GM23338 (cell line): ENCODE data around the gene NEB. TPM values are rescaled to one million over a fixed set of nuclear protein-coding genes. Genes with fewer than 3 reads are reported as not detected.

Experiments
- ATAC-seq: fragments of 200-7000 bp; cut with Tn5 transposase; 3 replicates; pipeline ENCODE4 v1.9.1; 2020
- DNase-seq: peaks from one replicate; pipeline ENCODE4 v3.0.0-alpha.2; 2015; ENCODE audit warnings: low spot score
- H2AFZ ChIP-seq: fragments of 200-600 bp; sonication (generic); 2 replicates; pipeline ENCODE4 v1.8.0; 2016; ENCODE audit warnings: antibody characterized with exemption, mild to moderate bottlenecking, moderate library complexity
- H3F3A ChIP-seq: fragments of 200-600 bp; sonication (generic); replicated peaks from 2 replicates; pipeline ENCODE4 v1.8.0; 2017; ENCODE audit warnings: antibody characterized with exemption, mixed run types, low read depth
- H3K27ac ChIP-seq: fragments of 200-600 bp; sonication (generic); 2 replicates; pipeline ENCODE4 v1.6.1; 2016; ENCODE audit warnings: low read depth
- H3K27me3 ChIP-seq: fragments of 200-600 bp; sonication (generic); 2 replicates; pipeline ENCODE4 v1.8.0; 2016; ENCODE audit warnings: mild to moderate bottlenecking, mixed run types, moderate library complexity; ENCODE audit not compliant: insufficient read depth
- H3K36me3 ChIP-seq: fragments of 200-600 bp; sonication (generic); 2 replicates; pipeline ENCODE4 v1.8.0; 2016; ENCODE audit warnings: mild to moderate bottlenecking; ENCODE audit not compliant: insufficient read depth
- H3K4me1 ChIP-seq: fragments of 200-600 bp; sonication (generic); 2 replicates; pipeline ENCODE4 v1.8.0; 2016; ENCODE audit warnings: mild to moderate bottlenecking, moderate library complexity; ENCODE audit not compliant: insufficient read depth
- H3K4me2 ChIP-seq: fragments of 200-600 bp; sonication (generic); 2 replicates; pipeline ENCODE4 v1.7.1; 2017; ENCODE audit warnings: mixed run types
- H3K4me3 ChIP-seq: fragments of 200-600 bp; sonication (generic); 2 replicates; pipeline ENCODE4 v1.6.1; 2016; ENCODE audit warnings: mixed run types
- H3K79me2 ChIP-seq: fragments of 200-600 bp; sonication (generic); replicated peaks from 2 replicates; pipeline ENCODE4 v1.8.0; 2017; ENCODE audit warnings: mild to moderate bottlenecking; ENCODE audit not compliant: insufficient read depth
- H3K9me2 ChIP-seq: fragments of 200-600 bp; sonication (generic); 2 replicates; pipeline ENCODE4 v1.8.0; 2017; ENCODE audit not compliant: insufficient read depth
- H4K20me1 ChIP-seq: fragments of 200-600 bp; sonication (generic); replicated peaks from 2 replicates; pipeline ENCODE4 v1.8.0; 2017; ENCODE audit warnings: mild to moderate bottlenecking; ENCODE audit not compliant: insufficient read depth
- H3K27ac Mint-ChIP-seq: 2 replicates; pipeline ENCODE4 v1.8.0; 2020; ENCODE audit warnings: inconsistent platforms, mild to moderate bottlenecking, moderate library complexity, mixed read lengths
- H3K27me3 Mint-ChIP-seq: 3 replicates; pipeline ENCODE4 v1.8.0; 2022; ENCODE audit warnings: low read depth, mild to moderate bottlenecking, moderate library complexity, mixed read lengths, inconsistent platforms; ENCODE audit not compliant: insufficient read depth, poor library complexity
- H3K36me3 Mint-ChIP-seq: 3 replicates; pipeline ENCODE4 v1.8.0; 2021; ENCODE audit warnings: low read depth, mild to moderate bottlenecking, inconsistent platforms, moderate library complexity, mixed read lengths
- H3K4me1 Mint-ChIP-seq: 3 replicates; pipeline ENCODE4 v1.8.0; 2020; ENCODE audit warnings: mild to moderate bottlenecking, inconsistent platforms, mixed read lengths
- H3K4me3 Mint-ChIP-seq: 3 replicates; pipeline ENCODE4 v1.8.0; 2021; ENCODE audit warnings: moderate library complexity, mild to moderate bottlenecking, inconsistent platforms, mixed read lengths
- H3K9me3 Mint-ChIP-seq: 3 replicates; pipeline ENCODE4 v1.8.0; 2020; ENCODE audit warnings: moderate library complexity, mild to moderate bottlenecking, inconsistent platforms, mixed read lengths
- EZH2 ChIP-seq: fragments of 200-600 bp; sonication (generic); IDR thresholded peaks from one replicate; pipeline ENCODE4 v1.8.0; 2017; ENCODE audit warnings: antibody characterized with exemption, mild to moderate bottlenecking, low read depth; ENCODE audit not compliant: unreplicated experiment
- EZH2phosphoT487 ChIP-seq: fragments of 200-600 bp; sonication (generic); IDR thresholded peaks from one replicate; pipeline ENCODE4 v1.8.1; 2018; ENCODE audit warnings: antibody characterized with exemption; ENCODE audit not compliant: unreplicated experiment
- JUNB ChIP-seq: IDR thresholded peaks from one replicate; pipeline ENCODE4 v1.6.1; 2016; ENCODE audit warnings: antibody characterized with exemption; ENCODE audit not compliant: unreplicated experiment
- NANOG ChIP-seq: IDR thresholded peaks from 2 replicates; pipeline ENCODE4 v1.6.1; 2016; ENCODE audit warnings: antibody characterized with exemption, borderline replicate concordance
- STAT1 ChIP-seq: IDR thresholded peaks from one replicate; pipeline ENCODE4 v1.6.1; 2016; ENCODE audit warnings: antibody characterized with exemption; ENCODE audit not compliant: unreplicated experiment
- ZNF114 ChIP-seq: fragments of 250-450 bp; sonication (Bioruptor Pico); IDR thresholded peaks from 2 replicates; pipeline ENCODE4 v1.5.0; 2020; ENCODE audit warnings: mild to moderate bottlenecking, moderate library complexity
- ZNF331 ChIP-seq: fragments of 250-450 bp; sonication (Bioruptor Pico); IDR thresholded peaks from 2 replicates; pipeline ENCODE4 v1.5.0; 2020; ENCODE audit warnings: low read depth, mild to moderate bottlenecking, moderate library complexity
- polyA plus RNA-seq: library from polyadenylated mRNA; unstranded; fragments of >200 nt; fragmentation: Nextera tagmentation; extraction: Ambion mirVana; gene quantifications from 2 replicates; pipeline ENCODE4 v1.2.1, GENCODE V29; 2016
- total RNA-seq: library from RNA; depleted of rRNA; stranded (reverse); fragments of >200 nt; shearing (Covaris generic); gene quantifications from 2 replicates; pipeline ENCODE4 v1.2.3, GENCODE V29; 2014
- TF ChIP-seq, protein P1 (sequence below): IDR thresholded peaks from 2 replicates; pipeline ENCODE4 v1.6.1; 2016; ENCODE audit warnings: antibody characterized with exemption
- TF ChIP-seq, protein P2 (sequence below): IDR thresholded peaks from one replicate; pipeline ENCODE4 v1.6.1; 2018; ENCODE audit warnings: antibody characterized with exemption; ENCODE audit not compliant: unreplicated experiment

Gene NEB
- total and polyA plus RNA-seq, 2 experiments from 2014 or later, result 6.2 to 13.7 TPM

DNA sequence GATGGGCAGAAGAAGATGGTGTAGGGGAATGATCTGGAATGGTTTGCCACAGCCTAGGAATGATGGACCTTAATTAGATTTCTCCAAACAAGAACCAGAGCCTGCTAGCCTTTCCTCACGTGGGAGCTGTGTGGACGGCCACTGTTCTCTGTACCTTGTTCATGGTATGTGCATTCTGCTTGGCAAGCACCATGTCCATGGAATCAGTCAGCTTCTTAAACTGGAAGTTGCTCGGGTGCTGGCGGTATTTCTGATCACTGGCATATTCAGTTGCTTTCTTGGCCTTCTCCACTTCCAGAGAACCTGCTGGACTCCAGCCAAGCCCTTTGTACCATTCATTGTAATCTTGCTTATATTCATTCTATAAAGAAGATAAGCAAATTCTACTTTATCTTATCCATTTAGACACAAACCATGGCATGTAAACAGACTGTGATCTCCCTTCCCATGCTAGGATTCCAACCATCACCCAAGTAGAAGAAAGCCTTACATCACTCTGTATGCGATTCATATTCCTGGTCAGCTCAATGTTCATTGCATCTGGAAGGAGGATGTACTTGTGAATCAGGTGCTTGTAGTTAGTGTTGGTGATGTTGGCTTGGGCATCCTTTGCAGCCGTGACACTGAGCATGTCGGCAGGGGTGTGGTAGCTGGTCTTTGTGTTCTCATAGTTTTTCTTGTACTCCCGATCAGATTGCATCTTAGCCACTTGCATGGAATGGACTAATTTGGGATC lies 78.4 kb downstream of the NEB start:
- no peak overlapping the region for H3K4me3 Mint-ChIP-seq
- H3K4me1 ChIP-seq, result no peaks in the 10 kb centered on the region; the same call in 1 of the 2 replicates
- H3K27ac Mint-ChIP-seq, result no peak overlapping the region
- H3F3A ChIP-seq, result no peaks in the 10 kb centered on the region
- no peaks in the 10 kb centered on the region for H3K27me3 ChIP-seq
- H3K36me3 ChIP-seq, result no peaks in the 10 kb centered on the region
- H3K4me2 ChIP-seq, result no peak overlapping the region
- TF ChIP-seq, protein P1, sequence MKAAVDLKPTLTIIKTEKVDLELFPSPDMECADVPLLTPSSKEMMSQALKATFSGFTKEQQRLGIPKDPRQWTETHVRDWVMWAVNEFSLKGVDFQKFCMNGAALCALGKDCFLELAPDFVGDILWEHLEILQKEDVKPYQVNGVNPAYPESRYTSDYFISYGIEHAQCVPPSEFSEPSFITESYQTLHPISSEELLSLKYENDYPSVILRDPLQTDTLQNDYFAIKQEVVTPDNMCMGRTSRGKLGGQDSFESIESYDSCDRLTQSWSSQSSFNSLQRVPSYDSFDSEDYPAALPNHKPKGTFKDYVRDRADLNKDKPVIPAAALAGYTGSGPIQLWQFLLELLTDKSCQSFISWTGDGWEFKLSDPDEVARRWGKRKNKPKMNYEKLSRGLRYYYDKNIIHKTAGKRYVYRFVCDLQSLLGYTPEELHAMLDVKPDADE, result no peak
- no peaks in the 10 kb centered on the region for H3K79me2 ChIP-seq
- H3K4me1 Mint-ChIP-seq, result peaks cover 3% of the 10 kb centered on the region; the same call in 1 of the 3 replicates
- H3K36me3 Mint-ChIP-seq, result no peaks in the 10 kb centered on the region; the same call in 2 of the 3 replicates
- no peak overlapping the region for H3K4me3 ChIP-seq
- DNase-seq, result no peak
- H3K9me2 ChIP-seq, result 0 out of 2 replicates have a peak, but pooled peaks cover 3% of the 10 kb centered on the region
- H2AFZ ChIP-seq, result no peak overlapping the region
- no peaks in the 10 kb centered on the region for H3K27me3 Mint-ChIP-seq
- H3K27ac ChIP-seq, result no peak overlapping the region
- H4K20me1 ChIP-seq, result no peaks in the 10 kb centered on the region
- no peak for ATAC-seq
- H3K9me3 Mint-ChIP-seq, result no peaks in the 10 kb centered on the region

DNA sequence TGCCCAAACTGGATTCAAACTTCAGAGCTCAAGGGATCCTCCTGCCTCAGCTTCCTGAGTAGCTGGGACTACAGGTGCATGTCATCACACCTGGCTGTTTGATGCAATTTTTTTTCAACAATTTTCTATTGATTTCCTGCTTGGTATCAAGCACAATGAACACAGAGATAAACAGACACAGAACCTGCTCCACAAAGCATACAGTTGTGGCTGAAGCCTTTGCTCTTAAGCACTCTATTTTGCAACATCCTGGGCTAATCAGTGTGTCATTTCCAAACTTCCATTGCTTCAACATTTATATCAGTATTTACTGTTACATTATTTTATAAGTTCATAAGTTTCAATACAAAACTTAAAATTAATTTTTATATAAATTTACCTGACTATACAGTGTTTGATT lies 79.4 kb downstream of the NEB start:
- Histone ChIP-seq H3K27ac (no peak overlapping the region), H3K4me3 (no peak overlapping the region), H4K20me1 (no peaks in the 10 kb centered on the region), H2AFZ (no peak overlapping the region), H3K4me1 (no peaks in the 10 kb centered on the region), H3K79me2 (no peaks in the 10 kb centered on the region), H3K27me3 (no peaks in the 10 kb centered on the region), H3K9me2 (0 out of 2 replicates have a peak, but pooled peaks cover under 1% of the 10 kb centered on the region), H3K4me2 (no peak overlapping the region), H3K36me3 (no peaks in the 10 kb centered on the region), H3F3A (no peaks in the 10 kb centered on the region)
- Mint-ChIP-seq H3K27ac (no peak overlapping the region), H3K9me3 (no peaks in the 10 kb centered on the region), H3K4me1 (peaks cover 3% of the 10 kb centered on the region; the same call in 1 of the 3 replicates), H3K36me3 (no peaks in the 10 kb centered on the region; the same call in 2 of the 3 replicates), H3K4me3 (no peak overlapping the region), H3K27me3 (no peaks in the 10 kb centered on the region)
- no peak for ATAC-seq
- no peak for DNase-seq
- TF ChIP-seq, protein P1, result no peak
- TF ChIP-seq NANOG, result no peak
- TF ChIP-seq ZNF331 (CRISPR knock-in tag), result no peak
- no peak for TF ChIP-seq STAT1
- TF ChIP-seq JUNB, result no peak
- no peak for TF ChIP-seq EZH2phosphoT487
- TF ChIP-seq, protein P2, sequence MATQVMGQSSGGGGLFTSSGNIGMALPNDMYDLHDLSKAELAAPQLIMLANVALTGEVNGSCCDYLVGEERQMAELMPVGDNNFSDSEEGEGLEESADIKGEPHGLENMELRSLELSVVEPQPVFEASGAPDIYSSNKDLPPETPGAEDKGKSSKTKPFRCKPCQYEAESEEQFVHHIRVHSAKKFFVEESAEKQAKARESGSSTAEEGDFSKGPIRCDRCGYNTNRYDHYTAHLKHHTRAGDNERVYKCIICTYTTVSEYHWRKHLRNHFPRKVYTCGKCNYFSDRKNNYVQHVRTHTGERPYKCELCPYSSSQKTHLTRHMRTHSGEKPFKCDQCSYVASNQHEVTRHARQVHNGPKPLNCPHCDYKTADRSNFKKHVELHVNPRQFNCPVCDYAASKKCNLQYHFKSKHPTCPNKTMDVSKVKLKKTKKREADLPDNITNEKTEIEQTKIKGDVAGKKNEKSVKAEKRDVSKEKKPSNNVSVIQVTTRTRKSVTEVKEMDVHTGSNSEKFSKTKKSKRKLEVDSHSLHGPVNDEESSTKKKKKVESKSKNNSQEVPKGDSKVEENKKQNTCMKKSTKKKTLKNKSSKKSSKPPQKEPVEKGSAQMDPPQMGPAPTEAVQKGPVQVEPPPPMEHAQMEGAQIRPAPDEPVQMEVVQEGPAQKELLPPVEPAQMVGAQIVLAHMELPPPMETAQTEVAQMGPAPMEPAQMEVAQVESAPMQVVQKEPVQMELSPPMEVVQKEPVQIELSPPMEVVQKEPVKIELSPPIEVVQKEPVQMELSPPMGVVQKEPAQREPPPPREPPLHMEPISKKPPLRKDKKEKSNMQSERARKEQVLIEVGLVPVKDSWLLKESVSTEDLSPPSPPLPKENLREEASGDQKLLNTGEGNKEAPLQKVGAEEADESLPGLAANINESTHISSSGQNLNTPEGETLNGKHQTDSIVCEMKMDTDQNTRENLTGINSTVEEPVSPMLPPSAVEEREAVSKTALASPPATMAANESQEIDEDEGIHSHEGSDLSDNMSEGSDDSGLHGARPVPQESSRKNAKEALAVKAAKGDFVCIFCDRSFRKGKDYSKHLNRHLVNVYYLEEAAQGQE, result no peak
- TF ChIP-seq ZNF114 (CRISPR knock-in tag), result no peak
- TF ChIP-seq EZH2, result no peak
